IMR-90 (cell line): ENCODE data around the gene ADAMTSL1. TPM values are rescaled to one million over a fixed set of nuclear protein-coding genes. Genes with fewer than 3 reads are reported as not detected.

Experiments
- ATAC-seq: fragments of 200-7000 bp; cut with Tn5 transposase; 2 replicates; pipeline ENCODE4 v1.9.1; 2020; ENCODE audit warnings: low read depth, mild to moderate bottlenecking, moderate library complexity
- BruUV-seq: library from RNA; stranded (reverse); fragments of 400-500 nt; replicated peaks from 2 replicates; lab custom pipeline; 2021; lab: Mats Ljungman, UMichigan
- CTCF ChIA-PET: fragments of 300-600 bp; formaldehyde crosslinking; extraction: SDS; loops from one replicate; lab custom pipeline; 2021; ENCODE audit warnings: antibody characterized with exemption; lab: Yijun Ruan, JAX
- POLR2A ChIA-PET: fragments of 300-600 bp; sonication (Branson Sonifier 250); formaldehyde crosslinking; loops from one replicate; lab custom pipeline; 2022; ENCODE audit warnings: antibody characterized with exemption; ENCODE audit not compliant: unreplicated experiment; lab: Charles Lee
- DNase-seq: peaks from one replicate; pipeline ENCODE4 v3.0.0; 2013
- H2AFZ ChIP-seq: replicated peaks from 2 replicates; pipeline ENCODE3; 2013; ENCODE audit warnings: low read length, mild to moderate bottlenecking; ENCODE audit not compliant: poor library complexity
- H2AK5ac ChIP-seq: 2 replicates; pipeline ENCODE4 v1.6.1; 2013; ENCODE audit warnings: low read depth, low read length, inconsistent platforms
- H2AK9ac ChIP-seq: replicated peaks from 2 replicates; pipeline ENCODE3; 2013; ENCODE audit warnings: mild to moderate bottlenecking, low read depth, low read length, moderate library complexity; ENCODE audit not compliant: poor library complexity
- H2BK120ac ChIP-seq: 2 replicates; pipeline ENCODE4 v1.6.1; 2013; ENCODE audit warnings: low read depth, low read length, inconsistent platforms
- H2BK15ac ChIP-seq: 3 replicates; pipeline ENCODE4 v1.6.1; 2013; ENCODE audit warnings: low read depth, low read length, inconsistent platforms
- H2BK20ac ChIP-seq: 2 replicates; pipeline ENCODE4 v1.6.1; 2013; ENCODE audit warnings: low read depth, mild to moderate bottlenecking, inconsistent platforms, low read length, moderate library complexity
- H2BK5ac ChIP-seq: 2 replicates; pipeline ENCODE4 v1.6.1; 2013; ENCODE audit warnings: mild to moderate bottlenecking, low read depth, low read length, inconsistent platforms; ENCODE audit not compliant: poor library complexity, severe bottlenecking
- H3K14ac ChIP-seq: replicated peaks from 2 replicates; pipeline ENCODE4 v1.6.1; 2013; ENCODE audit warnings: low read depth, low read length, inconsistent platforms
- H3K18ac ChIP-seq: 2 replicates; pipeline ENCODE4 v1.6.1; 2013; ENCODE audit warnings: low read depth, low read length, control low read depth
- H3K23ac ChIP-seq: 2 replicates; pipeline ENCODE4 v1.6.1; 2013; ENCODE audit warnings: low read depth, low read length, inconsistent platforms
- H3K27ac ChIP-seq: 2 replicates; pipeline ENCODE4 v1.5.1; 2013; ENCODE audit warnings: mild to moderate bottlenecking, control low read depth, low read length; ENCODE audit not compliant: insufficient read depth
- H3K27me3 ChIP-seq: 2 replicates; pipeline ENCODE4 v1.6.1; 2013; ENCODE audit warnings: low read length; ENCODE audit not compliant: control insufficient read depth, insufficient read depth
- H3K36me3 ChIP-seq: 2 replicates; pipeline ENCODE4 v1.6.1; 2013; ENCODE audit warnings: low read length, mixed read lengths; ENCODE audit not compliant: control insufficient read depth, insufficient read depth
- H3K4ac ChIP-seq: 2 replicates; pipeline ENCODE4 v1.6.1; 2013; ENCODE audit warnings: low read depth, low read length, inconsistent platforms
- H3K4me1 ChIP-seq: 2 replicates; pipeline ENCODE4 v1.6.1; 2013; ENCODE audit warnings: low read length, mixed read lengths; ENCODE audit not compliant: control insufficient read depth, insufficient read depth
- H3K4me2 ChIP-seq: 2 replicates; pipeline ENCODE4 v1.6.1; 2013; ENCODE audit warnings: low read depth, mild to moderate bottlenecking, control low read depth, low read length, moderate library complexity
- H3K4me3 ChIP-seq: 2 replicates; pipeline ENCODE4 v1.5.1; 2013; ENCODE audit warnings: low read depth, mild to moderate bottlenecking, control low read depth, low read length, moderate library complexity; ENCODE audit not compliant: insufficient read depth
- H3K56ac ChIP-seq: 2 replicates; pipeline ENCODE4 v1.6.1; 2013; ENCODE audit warnings: low read length, inconsistent platforms; ENCODE audit not compliant: insufficient read depth; ENCODE audit errors: extremely low read depth
- H3K79me1 ChIP-seq, 2 experiments: 2 replicates each; pipeline ENCODE4 v1.6.1; 2013; ENCODE audit warnings: low read length in 2 of 2, inconsistent platforms in 1 of 2, low read depth in 1 of 2
- H3K9ac ChIP-seq: 2 replicates; pipeline ENCODE4 v1.6.1; 2013; ENCODE audit warnings: low read depth, low read length, control low read depth
- H3K9me1 ChIP-seq: 2 replicates; pipeline ENCODE4 v1.6.1; 2013; ENCODE audit warnings: low read length, inconsistent platforms; ENCODE audit not compliant: insufficient read depth
- H3K9me3 ChIP-seq: 2 replicates; pipeline ENCODE4 v1.6.1; 2013; ENCODE audit warnings: low read length; ENCODE audit not compliant: control insufficient read depth, insufficient read depth
- H4K20me1 ChIP-seq: 2 replicates; pipeline ENCODE4 v1.6.1; 2013; ENCODE audit warnings: low read length, inconsistent platforms; ENCODE audit not compliant: insufficient read depth
- H4K5ac ChIP-seq: 2 replicates; pipeline ENCODE4 v1.6.1; 2013; ENCODE audit warnings: mild to moderate bottlenecking, low read depth, low read length, control low read depth
- H4K8ac ChIP-seq, 2 experiments: 2 replicates each; pipeline ENCODE4 v1.6.1; 2013; ENCODE audit warnings: low read depth in 2 of 2, low read length in 2 of 2, control low read depth in 1 of 2, inconsistent platforms in 1 of 2
- H4K91ac ChIP-seq: 2 replicates; pipeline ENCODE4 v1.6.1; 2013; ENCODE audit warnings: low read depth, low read length, inconsistent platforms; ENCODE audit not compliant: insufficient read depth
- BHLHE40 ChIP-seq: fragments of 150-350 bp; IDR thresholded peaks from 2 replicates; pipeline ENCODE4 v1.6.1; 2016; ENCODE audit warnings: mild to moderate bottlenecking, low read depth, low read length
- CEBPB ChIP-seq: IDR thresholded peaks from 2 replicates; pipeline ENCODE4 v1.6.1; 2012; ENCODE audit warnings: low read depth, low read length, improper control_type of control experiment
- CHD1 ChIP-seq: IDR thresholded peaks from 2 replicates; pipeline ENCODE4 v1.6.1; 2012; ENCODE audit warnings: low read depth, low read length, improper control_type of control experiment
- FOS ChIP-seq: fragments of 150-350 bp; IDR thresholded peaks from 2 replicates; pipeline ENCODE4 v1.6.1; 2016; ENCODE audit warnings: low read depth, low read length
- MAFK ChIP-seq: IDR thresholded peaks from 2 replicates; pipeline ENCODE4 v1.6.1; 2012; ENCODE audit warnings: low read depth, low read length, improper control_type of control experiment
- MAZ ChIP-seq: IDR thresholded peaks from 2 replicates; pipeline ENCODE4 v1.6.1; 2012; ENCODE audit warnings: low read depth, mild to moderate bottlenecking, low read length, improper control_type of control experiment, moderate library complexity, borderline replicate concordance
- MXI1 ChIP-seq: IDR thresholded peaks from 2 replicates; pipeline ENCODE4 v1.6.1; 2012; ENCODE audit warnings: low read depth, mild to moderate bottlenecking, low read length, moderate library complexity, borderline replicate concordance
- NFE2L2 ChIP-seq: fragments of 150-350 bp; IDR thresholded peaks from 2 replicates; pipeline ENCODE4 v1.6.1; 2016; ENCODE audit warnings: low read depth, mild to moderate bottlenecking, low read length
- POLR2A ChIP-seq: IDR thresholded peaks from 2 replicates; pipeline ENCODE4 v1.6.1; 2012; ENCODE audit warnings: mild to moderate bottlenecking, low read depth, low read length
- RAD21 ChIP-seq: IDR thresholded peaks from 2 replicates; pipeline ENCODE4 v1.6.1; 2012; ENCODE audit warnings: low read length, improper control_type of control experiment
- RCOR1 ChIP-seq: IDR thresholded peaks from 2 replicates; pipeline ENCODE4 v1.6.1; 2012; ENCODE audit warnings: mild to moderate bottlenecking, low read length, improper control_type of control experiment; ENCODE audit not compliant: insufficient replicate concordance
- RFX5 ChIP-seq: IDR thresholded peaks from 2 replicates; pipeline ENCODE4 v1.8.0; 2012; ENCODE audit warnings: low read depth, mild to moderate bottlenecking, low read length, moderate library complexity
- SMC3 ChIP-seq: fragments of 150-350 bp; IDR thresholded peaks from 2 replicates; pipeline ENCODE4 v1.6.1; 2016; ENCODE audit warnings: low read depth, mild to moderate bottlenecking, antibody characterized with exemption, low read length, moderate library complexity
- WGBS, 2 experiments: methylation state at CpG; one replicate each; pipeline versions ENCODE4 v1.1.5 to v1.1.7; 2013; ENCODE audit warnings: missing lambda C conversion rate in 2 of 2; ENCODE audit not compliant: insufficient read length in 1 of 2; ENCODE audit errors: extremely low coverage in 2 of 2; 5-methylcytosine and 5-hydroxymethylcytosine counted together
- dilution Hi-C: fragments of 300-500 bp; cut with HindIII; formaldehyde crosslinking; loops from one replicate; pipeline ENCODE4 v1.14.3; 2018; ENCODE audit warnings: low sequenced_read_pairs; ENCODE audit not compliant: unreplicated experiment
- in situ Hi-C: fragments of 300-500 bp; cut with MboI; formaldehyde crosslinking; loops from 3 replicates; pipeline ENCODE4 v1.14.3; 2019; ENCODE audit warnings: low sequenced_read_pairs, inconsistent platforms, mixed read lengths
- intact Hi-C: fragments of 100-400 bp; cut with micrococcal nuclease; formaldehyde crosslinking; loops from 2 replicates; pipeline ENCODE4 v1.10.0; 2022
- polyA plus RNA-seq, 3 experiments: library from polyadenylated mRNA; depleted of rRNA; stranded (reverse); fragments of >200 nt; gene quantifications; 2 replicates each; pipeline ENCODE4 v1.2.3, GENCODE V29; 2012; ENCODE audit warnings: low replicate concordance in 1 of 3
- total RNA-seq: library from RNA; depleted of rRNA; stranded (reverse); fragments of >200 nt; gene quantifications from 2 replicates; pipeline ENCODE4 v1.2.3, GENCODE V29; 2012
- TF ChIP-seq, protein P1 (sequence below): fragments of 150-350 bp; IDR thresholded peaks from 2 replicates; pipeline ENCODE4 v1.6.1; 2017; ENCODE audit warnings: mild to moderate bottlenecking, antibody characterized with exemption, low read length, low read depth

The ADAMTSL1 gene
- total and polyA plus RNA-seq, 2 of the 4 experiments (the other 2 are of a cell fraction): 38.2 to 62.2 TPM

DNA sequence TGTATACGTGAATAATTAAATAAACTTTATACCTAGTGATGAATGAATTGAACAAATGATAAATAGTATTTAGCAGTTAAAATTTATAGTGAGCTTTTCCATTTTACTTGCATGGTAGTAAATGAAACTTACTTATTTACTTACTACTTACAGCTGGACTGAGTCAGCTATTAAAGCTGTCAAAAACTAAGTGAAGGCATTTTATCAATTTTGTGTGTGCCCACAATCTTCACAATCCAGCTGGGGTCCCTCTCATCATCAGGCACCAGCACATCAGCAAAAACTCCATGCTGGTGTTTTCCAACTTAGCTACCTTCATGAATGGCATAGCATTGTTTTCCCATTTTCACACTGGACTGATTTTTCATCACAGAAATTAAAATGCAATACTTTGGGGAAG, 478.0 kb downstream of the ADAMTSL1 start:
- Histone ChIP-seq H2BK120ac (no peak overlapping the region), H2BK20ac (no peak overlapping the region), H2AK9ac (no peak overlapping the region), H3K4me3 (no peak overlapping the region), H3K23ac (no peak overlapping the region), H3K36me3 (no peaks in the 10 kb centered on the region), H3K18ac (no peak overlapping the region), H3K9me3 (no peaks in the 10 kb centered on the region), H3K4me1 (no peaks in the 10 kb centered on the region), H3K27me3 (peaks cover 47% of the 10 kb centered on the region), H4K5ac (no peak overlapping the region), H3K56ac (no peak overlapping the region), H4K8ac (no peak overlapping the region), H2AFZ (no peak overlapping the region), H3K27ac (no peak overlapping the region), H3K9ac (no peak overlapping the region), H3K4ac (no peak overlapping the region), H3K14ac (no peak overlapping the region), H2BK15ac (no peak overlapping the region), H2BK5ac (no peak overlapping the region), H3K79me1 (no peaks in the 10 kb centered on the region), H4K20me1 (no peaks in the 10 kb centered on the region), H3K9me1 (0 out of 2 replicates have a peak, but pooled peaks cover 3% of the 10 kb centered on the region), H2AK5ac (no peak overlapping the region), H4K91ac (no peak overlapping the region), H3K4me2 (no peak overlapping the region)
- no CpG with 5 or more reads among the region's 1 CpG for WGBS, 2 experiments
- dilution Hi-C loops: no loop called here
- intact Hi-C loops: no loop called here
- no peak for ATAC-seq
- no TSS peak for BruUV-seq
- in situ Hi-C loops: no loop called here
- POLR2A ChIA-PET: no interaction called here
- TF ChIP-seq RAD21: no peak
- TF ChIP-seq NFE2L2: no peak
- no peak for TF ChIP-seq POLR2A
- no peak for TF ChIP-seq MAZ
- TF ChIP-seq MXI1: no peak
- TF ChIP-seq CEBPB: no peak
- no peak for TF ChIP-seq SMC3
- no peak for TF ChIP-seq FOS
- TF ChIP-seq, protein P1, sequence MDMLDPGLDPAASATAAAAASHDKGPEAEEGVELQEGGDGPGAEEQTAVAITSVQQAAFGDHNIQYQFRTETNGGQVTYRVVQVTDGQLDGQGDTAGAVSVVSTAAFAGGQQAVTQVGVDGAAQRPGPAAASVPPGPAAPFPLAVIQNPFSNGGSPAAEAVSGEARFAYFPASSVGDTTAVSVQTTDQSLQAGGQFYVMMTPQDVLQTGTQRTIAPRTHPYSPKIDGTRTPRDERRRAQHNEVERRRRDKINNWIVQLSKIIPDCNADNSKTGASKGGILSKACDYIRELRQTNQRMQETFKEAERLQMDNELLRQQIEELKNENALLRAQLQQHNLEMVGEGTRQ: no peak
- no peak for TF ChIP-seq RFX5
- no peak for TF ChIP-seq BHLHE40
- no peak for TF ChIP-seq MAFK
- TF ChIP-seq CHD1: no peak
- TF ChIP-seq RCOR1: no peak
- CTCF ChIA-PET: no interaction called here
- no peak for DNase-seq
